ENCODE results near the gene TMCO1.
A peak's percentile ranks its signal among the peaks of the same experiment; 100 is the strongest.
"Not testable (repeated sequence)": the region's sequence is repeated elsewhere in the genome, so short reads cannot be mapped to it uniquely, and the experiment has no call there.

Gene TMCO1

DNA sequence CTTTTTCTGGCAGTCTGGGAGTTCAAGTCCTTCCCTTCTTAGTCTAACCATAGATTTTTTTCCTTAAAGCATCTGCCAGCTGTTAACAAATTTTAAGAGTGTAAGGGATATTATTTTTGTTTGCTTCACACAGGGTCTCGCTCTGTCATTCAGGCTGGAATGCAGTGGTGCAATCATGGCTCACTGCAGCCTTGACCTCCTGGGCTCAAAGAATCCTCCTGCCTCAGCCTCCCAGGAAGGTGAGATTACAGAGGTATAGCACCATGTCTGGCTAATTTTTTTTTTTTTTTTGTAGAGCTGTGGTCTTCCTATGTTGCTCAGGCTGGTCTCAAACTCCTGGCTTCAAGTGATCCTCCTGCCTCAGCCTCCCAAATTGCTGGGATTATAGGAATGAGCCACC lies 23.8 kb downstream of the TMCO1 start:
- DNase-seq: not testable (repeated sequence)

DNA sequence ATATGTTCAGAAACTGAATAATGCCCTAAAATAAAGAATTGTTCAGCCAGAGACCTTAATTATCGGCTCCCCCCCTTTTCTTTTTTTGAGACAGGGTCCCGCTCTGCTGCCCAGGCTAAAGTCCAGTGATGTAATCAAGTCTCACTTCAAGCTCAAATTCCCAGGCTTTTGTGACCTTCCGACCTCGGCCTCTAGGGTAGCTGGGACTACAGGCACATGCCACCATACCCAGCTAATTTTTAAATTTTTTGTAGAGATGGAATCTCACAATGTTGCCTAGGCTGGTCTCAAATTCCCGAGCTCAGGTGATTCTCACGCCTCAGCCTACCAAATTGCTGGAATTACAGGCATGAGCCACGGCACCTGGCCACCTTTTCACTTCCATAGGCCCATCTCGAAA lies 26.5 kb downstream of the TMCO1 start:
- DNase-seq: no peak

DNA sequence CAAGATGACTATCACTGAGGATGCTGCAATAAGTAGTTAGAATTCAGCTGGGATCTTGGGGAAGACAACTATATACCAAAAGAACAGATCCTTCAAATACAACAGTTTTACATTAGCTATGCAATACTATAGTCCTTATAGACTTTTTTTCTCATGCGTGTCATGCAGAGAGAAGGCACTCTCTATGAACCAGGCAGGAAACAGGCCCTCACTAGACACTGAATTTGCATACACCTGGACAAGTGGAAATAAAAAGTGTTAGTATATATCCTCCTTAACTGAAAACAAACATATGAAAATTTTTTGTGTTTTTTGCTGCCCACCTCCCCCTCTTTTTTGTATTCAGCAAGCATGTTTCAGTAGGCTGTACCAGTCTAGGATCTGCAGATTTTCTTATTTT lies 29.9 kb downstream of the TMCO1 start:
- DNase-seq: no peak

DNA sequence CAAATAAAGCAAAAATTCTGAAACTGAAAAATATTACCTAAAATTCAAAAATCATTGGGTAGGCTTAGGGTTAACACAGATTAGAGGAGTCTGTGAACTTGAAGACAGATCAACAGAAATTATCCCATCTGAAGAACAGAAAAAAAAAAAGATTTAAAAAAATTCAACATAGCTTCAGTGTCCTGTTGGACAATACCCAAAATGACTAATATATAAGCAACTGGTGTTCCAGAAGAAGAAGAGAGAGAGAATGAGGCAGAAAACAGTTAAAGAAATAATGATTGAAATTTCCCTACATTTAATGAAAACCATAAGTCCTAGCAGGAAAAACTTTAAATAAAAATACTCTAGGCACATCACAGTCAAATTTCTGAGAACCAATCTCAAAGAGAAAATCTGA lies 31.5 kb downstream of the TMCO1 start:
- no peak for DNase-seq

DNA sequence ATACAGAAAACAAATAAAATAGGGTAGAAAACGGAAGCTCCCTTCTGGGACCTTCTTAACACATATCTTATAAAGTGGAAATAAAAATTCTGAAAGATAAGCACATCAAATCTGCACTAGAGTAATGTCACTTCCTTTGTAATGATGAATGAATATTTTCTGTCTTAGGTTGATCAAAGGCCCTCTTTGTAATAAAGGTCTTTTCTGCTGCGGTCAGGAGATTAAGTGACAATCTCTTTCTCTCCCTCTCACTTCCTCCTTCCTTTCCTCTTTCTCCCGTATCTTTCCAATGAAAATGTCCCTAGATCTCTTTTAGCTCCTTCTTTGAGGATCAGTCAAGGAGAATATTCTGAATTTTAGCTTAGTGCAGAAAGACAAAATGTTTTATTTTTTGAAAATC lies 33.8 kb downstream of the TMCO1 start:
- no peak for DNase-seq

DNA sequence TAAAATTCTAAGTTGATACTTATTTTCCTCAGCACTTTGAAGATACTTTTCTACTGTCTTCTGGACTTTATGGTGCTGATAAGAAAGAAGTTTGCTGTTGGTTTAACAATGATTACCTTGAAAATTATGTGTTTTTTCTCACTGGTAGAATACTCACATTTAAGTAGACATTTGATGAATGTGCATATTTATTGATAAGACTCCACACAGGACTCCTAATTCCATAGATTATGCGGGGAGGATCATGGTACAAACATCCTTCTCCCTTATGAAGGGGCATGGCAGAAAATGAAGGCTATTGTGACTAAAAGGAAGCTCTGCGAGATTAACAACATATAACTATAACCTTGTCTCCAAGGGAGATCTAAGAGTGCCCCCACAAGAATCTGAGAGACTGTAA lies 41.8 kb downstream of the TMCO1 start:
- DNase-seq: no peak

DNA sequence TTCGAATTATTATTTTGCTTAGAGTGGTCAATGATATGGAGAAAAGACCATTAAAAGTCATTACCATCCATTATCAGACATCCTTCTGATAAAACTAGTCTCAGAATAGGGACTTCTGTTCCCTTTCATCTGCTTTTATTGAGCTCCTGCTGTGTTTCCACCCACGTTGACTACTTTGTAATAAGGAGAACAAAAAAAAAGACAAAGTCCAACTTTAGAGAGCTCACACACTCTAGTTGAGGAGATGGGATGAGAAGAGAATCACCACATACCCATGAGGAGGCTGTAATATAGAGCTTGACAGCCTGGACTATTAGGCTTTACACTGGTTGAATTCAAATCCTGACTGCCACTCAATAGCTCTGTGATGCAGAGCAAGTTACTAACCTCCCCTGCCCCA lies 42.5 kb downstream of the TMCO1 start:
- no peak for DNase-seq

DNA sequence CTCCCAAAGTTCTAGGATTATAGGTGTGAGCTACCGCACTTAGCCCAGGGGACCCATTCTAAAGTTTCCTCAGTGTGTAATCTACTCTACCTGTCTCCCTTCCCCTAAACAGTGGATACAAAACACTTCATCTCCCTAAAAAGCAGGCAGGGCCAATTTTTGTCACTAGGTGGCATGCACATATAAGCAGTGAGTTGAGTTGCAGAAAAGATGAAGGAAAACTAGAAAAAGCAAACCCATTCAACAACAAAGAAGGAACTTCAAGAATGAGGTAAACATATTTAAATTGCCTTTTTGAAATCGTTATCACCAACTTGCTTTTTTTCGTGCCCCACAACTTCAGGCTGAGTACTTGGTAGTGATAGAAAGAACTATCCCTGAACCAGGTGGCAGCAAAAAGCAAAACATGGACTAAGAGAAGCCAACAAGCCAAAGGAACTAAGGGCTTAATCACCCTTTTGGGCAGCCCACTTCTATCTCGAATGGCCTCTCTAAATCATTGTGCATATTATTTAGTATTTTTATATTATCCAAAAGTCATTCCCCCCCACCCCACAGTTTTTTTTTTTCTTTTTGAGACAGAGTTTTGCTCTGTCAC lies 50.7 kb downstream of the TMCO1 start:
- DNase-seq: peak; percentile 21

DNA sequence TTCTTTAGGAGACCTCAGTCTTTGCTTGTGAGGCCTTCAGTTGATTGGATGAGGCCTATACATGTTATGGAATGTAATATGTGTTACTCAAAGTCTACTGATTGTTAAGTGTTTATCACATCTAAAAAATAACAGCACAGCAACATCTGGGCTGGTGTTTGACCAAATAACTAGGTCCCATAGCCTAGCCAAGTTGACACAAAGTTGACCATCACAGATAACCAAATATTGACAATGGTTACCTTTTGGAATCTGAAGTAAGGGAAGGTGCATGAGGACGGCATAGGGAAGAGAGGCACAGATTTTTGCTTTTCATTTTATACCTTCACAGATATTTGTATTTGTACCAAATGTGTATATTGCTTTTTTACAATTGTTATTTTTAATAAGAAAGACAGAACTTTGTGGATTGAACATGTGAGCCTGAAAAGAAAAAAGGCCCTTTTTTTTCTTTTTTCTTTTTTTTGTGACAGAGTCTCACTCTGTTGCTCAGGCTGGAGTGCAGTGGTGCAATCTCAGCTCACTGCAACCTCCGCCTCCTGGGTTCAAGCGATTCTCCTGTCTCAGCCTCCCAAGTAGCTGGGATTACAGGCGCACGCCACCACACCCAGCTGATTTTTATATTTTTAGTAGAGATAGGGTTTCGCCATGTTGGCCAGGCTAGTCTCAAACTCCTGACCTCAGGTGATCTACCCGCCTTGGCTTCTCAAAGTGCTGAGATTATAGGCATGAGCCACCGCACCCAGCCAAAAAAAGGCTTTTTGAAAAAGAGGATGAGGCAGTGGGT lies 52.2 kb downstream of the TMCO1 start:
- not testable (repeated sequence) for DNase-seq

DNA sequence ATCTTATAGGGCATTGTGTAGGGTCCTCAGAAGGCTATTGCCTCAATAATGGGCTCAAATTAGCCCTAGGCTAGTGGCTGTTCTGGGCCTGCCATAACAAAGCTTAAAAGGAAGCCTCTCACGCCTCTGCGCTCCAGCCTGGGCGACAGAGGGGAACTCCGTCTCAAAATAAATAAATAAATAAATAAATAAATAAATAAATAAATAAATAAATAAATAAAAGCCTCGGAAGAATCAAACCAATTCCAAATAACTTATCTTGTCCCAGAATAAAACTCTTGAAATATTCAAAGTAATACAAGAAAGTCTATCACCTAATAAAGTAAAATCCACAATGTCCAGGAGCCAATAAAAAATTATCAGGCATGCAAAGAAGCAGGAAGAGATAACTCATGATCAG lies 55.9 kb downstream of the TMCO1 start:
- DNase-seq: no peak

DNA sequence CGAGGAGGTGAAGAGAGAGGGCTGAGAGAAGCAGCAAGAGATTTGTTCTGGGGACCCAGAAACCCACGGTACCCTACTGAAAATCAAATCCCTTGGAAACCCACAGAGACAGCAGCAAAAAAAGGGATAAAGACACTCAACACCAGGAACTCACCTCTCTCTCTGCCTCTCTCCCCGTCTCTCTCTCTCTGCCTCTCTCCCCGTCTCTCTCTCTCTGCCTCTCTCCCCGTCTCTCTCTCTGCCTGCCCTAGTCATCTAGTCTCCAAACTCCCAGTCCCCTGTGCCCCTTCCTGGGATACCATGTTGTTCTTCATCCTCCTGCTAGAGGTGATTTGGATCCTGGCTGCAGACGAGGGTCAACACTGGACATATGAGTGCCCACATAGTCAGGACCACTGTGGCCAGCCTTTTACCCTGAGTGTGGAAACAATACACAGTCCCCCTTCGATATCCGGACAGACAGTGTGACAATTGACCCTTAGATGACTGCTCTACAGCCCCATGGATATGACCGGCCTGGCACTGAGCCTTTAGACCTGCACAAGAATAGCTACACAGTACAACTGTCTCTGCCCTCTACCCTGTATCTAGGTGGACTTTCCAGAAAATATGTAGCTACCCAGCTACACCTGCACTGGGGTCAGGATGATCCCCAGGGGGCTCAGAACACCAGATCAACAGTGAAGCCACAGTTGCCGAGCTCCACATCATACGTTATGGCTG lies 60.5 kb downstream of the TMCO1 start:
- DNase-seq: no peak

DNA sequence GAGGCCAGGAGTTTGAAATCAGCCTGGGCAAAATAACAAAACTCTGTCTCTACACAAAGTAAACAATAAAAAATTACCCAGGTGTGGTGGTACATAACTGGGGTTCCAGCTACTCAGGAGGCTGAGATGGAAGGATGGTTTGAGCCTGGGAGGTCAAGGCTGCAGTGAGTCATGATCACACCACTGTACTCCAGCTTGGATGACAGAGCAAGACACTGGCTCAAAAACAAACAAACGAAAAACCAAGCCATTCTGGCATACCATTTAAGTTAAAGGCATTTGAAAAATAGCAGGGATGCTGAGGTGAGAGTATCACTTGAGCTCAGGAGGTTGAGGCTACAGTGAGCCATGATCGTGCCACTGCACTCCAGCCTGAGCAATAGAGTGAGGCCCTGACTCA lies 65.0 kb downstream of the TMCO1 start:
- DNase-seq: no peak

DNA sequence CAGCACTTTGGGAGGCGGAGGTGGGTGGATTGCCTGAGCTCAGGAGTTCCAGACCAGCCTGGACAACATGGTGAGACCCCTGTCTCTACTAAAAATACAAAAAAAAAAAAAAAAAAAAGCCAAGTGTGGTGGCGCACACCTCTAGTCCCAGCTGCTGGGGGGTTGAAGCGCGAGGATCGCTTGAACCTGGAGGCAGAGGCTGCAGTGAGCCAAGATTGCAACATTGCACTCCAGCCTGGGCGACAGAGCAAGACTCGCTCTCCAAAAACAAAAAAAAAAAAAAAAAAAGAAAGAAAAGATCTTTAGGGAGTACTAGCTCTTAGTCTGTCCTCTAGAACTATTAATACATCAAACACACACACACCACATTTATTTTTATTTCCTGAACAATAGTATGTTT lies 66.7 kb downstream of the TMCO1 start:
- DNase-seq: not testable (repeated sequence)

DNA sequence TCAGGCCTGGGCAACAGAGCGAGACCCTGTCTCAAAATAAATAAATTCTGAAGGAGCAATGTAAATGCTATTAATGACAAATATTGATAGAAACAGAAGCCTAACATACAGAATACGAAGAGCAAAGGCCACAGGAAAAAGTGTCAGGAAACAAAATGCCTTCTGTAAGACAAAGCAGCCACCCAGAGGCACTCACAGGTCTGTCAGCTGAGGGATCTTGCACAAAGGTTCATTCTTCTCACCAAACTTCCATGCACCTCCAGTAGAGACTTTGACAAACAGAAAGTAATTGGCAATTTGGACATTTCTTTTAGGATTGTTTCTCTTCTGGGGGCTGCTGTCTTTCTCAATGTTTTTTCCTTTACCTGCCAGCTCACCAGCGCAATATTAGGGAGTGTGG lies 69.1 kb downstream of the TMCO1 start:
- DNase-seq: no peak

DNA sequence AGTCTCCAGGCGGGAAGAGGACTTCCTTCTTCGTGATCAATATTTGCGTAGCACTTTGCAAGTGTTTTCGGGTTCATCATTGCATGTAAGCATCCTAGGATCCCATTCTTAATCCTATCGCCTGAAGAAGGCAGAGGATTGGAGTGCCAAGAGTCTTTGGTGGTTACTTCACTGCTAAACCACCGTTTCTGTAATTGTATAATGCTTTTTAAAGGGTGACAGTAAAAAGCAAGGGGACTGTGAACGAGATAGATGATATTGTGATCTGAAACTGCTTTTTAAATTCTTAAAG lies 70.0 kb downstream of the TMCO1 start:
- DNase-seq: no peak

DNA sequence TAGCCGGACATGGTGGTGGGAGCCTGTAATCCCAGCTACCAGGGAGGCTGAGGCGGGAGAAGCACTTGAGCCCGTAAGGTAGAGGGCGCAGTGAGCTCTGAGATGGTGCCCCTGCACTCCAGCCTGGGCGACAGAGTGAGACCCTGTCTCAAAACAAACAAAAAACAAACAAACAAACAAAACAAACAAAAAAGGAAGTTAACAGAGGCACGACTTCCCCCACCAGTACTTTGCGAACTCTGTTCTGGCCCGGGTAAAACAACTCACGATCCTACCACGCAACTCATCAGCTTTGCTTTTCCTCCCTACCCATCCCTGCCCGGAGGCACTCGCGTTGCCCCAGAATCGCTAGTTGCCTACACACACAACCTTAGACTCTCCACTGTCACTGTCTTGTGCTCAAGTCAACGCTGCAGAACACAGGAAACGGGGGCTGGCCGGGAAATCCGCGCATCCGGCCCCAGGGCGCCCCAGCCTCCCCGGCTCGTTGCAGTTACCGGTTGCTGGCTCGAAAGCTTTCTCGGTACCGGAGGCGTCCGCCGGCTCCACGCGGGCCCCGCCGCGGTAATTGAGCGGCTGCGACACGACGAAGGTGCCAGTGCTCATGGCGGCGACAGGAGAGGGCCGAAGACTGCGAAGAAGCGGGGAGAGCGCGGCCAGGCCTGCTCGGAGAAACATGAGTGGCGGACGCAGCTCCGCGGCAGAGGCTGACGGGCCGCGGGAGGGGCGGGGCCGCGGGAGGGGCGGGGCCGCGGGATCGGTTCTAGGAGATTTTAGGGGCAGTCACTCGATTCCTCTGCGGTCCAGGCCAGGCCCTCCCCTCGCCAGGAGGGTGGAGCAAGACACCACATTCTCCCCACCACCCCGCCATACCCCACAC lies 70.5 kb downstream of the TMCO1 start, which contains the start of gene ALDH9A1:
ALDH9A1 (minus strand) TSS at position 682 of the 880 bp plus-strand sequence; CDS start at position 678, 4 bp downstream.
- peak; percentile 77 for DNase-seq

DNA sequence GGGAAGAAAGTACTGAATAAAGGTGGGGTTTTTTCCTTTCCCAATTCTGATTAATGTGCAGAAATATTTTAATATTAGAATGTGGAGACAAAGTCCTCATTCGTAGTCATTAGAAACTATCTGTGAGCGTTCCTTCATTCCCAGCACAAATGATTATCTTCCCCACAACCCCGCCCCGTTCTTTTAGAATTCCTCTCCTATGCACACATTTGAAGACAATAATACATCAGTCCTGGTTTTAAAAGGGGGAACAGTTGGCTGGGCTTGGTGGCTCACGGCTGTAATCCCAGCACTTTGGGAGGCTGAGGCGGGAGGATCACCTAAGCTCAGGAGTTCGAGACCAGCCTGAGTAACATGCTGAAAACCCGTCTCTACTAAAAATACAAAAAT lies 71.2 kb downstream of the TMCO1 start:
- no peak for DNase-seq

DNA sequence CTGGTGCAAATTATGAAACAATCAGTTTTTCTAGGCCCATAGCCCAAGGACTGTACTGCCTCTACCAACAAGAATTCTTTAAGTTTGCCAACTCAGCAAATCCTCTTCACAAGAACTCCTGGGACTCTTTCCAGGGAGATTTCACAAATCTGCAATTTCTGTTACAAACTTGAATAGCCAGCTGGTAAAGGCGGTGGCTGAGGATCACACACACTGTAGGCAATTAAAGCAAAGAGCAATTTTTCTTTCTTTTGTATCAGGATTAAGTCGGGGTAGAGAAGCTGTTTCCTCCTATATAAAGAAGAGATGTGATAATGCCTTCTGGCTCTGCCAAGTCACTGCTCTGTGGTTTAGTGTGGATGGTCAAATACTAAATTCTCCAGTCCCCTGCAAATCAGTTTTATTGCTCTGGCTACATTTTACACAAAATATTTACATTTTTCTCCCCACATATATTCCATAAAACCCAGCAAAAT lies 72.0 kb downstream of the TMCO1 start:
- no peak for DNase-seq

DNA sequence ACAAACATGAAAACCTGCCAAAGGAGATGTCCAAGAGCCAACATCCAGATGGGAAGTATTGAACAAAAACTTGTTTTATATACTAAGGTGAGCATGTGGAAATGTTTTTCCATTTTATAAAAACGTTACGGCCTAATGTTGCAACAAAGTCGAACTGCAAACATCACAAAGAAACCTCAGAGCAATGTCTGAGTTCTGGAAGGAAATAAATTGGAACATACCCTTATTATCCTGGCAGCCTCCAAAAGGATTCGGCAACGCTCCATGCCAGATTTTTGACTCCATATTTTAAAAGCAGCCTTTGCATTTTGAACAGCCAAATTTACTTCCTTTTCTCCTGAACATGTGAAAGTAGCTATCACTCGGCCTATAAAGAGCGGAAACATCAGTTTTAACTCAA lies 73.6 kb downstream of the TMCO1 start:
- no peak for DNase-seq

DNA sequence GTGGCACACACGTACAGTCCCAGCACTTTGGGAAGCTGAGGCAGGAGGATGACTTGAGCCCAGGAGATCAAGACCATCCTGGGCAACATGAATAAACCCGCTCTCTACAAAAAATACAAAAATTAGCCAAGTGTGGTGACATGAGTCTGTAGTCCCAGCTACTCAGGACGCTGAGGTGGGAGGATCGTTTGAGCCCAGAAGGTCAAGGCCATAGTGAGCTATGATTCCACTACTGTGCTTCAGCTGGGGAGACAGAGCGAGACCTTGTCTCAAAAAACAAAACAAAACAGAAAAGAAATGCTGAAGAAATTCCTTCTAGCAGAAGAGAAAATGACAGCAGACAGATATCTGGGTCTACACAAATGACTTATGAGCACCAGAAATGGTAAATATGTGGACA lies 80.6 kb downstream of the TMCO1 start:
- DNase-seq: no peak

DNA sequence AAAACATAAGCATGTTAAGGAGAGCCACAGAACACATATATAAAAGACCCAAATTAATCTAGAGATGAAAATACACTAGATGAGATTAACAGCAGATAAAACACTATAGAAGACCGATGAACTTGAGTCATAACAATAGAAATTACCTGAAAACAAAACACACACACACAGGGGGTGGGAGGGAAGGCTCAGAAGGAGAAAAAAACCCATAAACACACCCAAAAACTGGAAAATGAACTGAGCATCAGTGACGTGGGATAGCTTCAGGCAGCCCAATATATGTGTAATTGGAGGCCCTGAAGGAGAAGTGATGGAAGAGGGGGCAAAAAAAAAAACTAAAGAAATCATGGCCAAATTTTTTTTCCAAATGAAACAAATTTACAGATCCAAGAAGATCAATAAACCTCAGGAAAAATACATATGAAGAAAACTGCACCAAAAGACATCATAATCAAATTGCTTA lies 81.7 kb downstream of the TMCO1 start:
- DNase-seq: no peak

DNA sequence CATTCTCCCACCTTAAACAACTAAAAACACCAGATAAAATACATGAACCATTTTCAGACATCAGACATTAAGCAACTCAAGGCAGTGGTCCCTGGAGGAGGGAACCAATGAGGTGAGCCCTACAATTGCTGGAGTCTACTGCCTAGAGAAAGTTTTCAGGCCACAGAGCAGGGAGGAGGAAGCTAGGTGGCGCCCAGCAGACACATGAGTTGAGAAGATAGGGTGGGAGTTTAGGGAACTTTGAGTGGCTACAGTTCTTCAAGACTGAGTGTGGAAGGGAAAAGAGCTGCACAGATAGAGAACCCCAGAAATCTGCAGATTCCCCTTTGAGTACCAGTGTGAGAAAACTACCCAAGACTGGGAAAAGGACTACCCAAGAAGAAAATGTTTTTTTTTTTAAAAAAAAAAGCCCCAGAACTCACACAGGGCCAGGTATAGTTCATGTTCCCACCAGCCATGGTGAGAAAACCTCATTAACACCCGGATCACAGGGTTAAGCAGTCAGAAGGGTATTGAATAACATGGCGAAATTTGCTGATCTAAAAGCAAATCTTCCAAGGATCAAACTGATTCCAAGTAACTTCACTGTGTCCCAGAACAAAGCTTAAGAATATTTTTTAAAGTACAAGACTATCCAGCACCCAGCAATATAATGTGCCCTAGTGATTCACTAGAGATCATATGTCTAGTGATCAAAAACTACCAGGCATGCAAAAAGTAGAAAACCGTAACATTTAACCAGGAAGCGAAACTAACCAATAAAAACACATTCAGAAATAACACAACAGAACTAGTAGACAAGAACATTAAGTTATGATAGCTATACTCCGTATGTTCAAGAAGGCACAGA lies 82.3 kb downstream of the TMCO1 start:
- no peak for DNase-seq

Data from NCI-H1436 (cell line).